Measurements from ENCODE around the gene SCD.

DNA sequence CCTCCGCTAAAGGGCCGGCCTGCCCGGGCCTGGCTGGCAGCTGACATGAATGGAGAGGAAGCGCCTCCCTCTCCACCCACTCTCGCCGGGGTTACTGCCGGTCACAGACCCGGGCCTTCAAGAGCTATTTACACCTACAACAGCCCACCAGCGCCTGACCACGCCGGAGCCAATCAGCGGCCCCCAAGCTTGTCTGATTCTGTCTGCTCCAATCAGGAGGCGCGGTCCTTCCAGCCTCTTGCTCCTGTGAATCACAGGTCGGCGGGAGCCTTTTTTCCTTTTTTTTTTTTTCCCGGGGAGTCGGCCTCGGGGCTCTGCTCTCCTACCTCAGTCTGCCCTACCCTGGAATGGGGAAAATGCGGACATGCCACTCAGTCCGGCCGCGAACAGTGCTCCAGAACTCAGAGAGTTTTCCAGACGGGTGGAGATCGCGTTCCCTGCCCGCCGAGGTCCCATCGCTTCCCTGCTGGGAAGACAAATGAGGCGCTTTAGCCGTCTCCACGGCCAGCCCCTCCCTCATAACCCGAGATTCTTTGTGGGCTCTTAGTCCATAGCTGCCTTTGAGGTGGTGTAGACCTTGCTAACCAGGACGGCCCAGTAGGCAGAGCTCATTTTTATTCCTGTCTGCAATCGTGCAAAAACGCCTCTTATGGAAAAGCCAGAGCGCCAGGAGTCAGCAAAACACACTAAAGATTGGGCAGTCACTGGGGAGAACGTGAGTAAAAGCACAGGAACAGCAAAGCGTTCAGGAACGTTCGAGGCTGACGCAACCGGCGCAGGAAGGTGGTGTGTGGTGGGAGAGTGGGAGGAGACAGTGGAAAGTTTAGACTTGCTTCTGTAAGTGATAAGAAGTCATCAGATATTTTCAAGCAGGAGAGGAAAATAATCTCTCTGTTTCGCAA is 26.5 kb downstream of the SCD start:
- TF ChIP-seq ZC3H13 (CRISPR knock-in tag; IDR thresholded peaks at IDR 0.05) (peak; percentile 83), KDM3A (CRISPR knock-in tag; IDR thresholded peaks at IDR 0.05; ENCODE audit: low read depth) (no peak), ZNF263 (CRISPR knock-in tag; IDR thresholded peaks at IDR 0.05) (no peak; the same call in 1 of the 2 replicates), KLF9 (CRISPR knock-in tag; IDR thresholded peaks at IDR 0.05; ENCODE audit: low read depth) (0 out of 2 replicates have a peak, but pooled peaks have one; percentile 26), KAT2B (IDR thresholded peaks at IDR 0.05; ENCODE audit: borderline replicate concordance, low read depth, low read length) (no peak), MXI1 (IDR thresholded peaks at IDR 0.05; ENCODE audit: borderline replicate concordance, low read depth, low read length) (no peak; the same call in 2 of the 3 replicates), CC2D1A (CRISPR knock-in tag; IDR thresholded peaks at IDR 0.05) (0 out of 2 replicates have a peak, but pooled peaks have one; percentile 73), SUZ12 (IDR thresholded peaks at IDR 0.05; ENCODE audit: low read depth, low read length) (no peak)
- TF ChIP-seq, protein P1, sequence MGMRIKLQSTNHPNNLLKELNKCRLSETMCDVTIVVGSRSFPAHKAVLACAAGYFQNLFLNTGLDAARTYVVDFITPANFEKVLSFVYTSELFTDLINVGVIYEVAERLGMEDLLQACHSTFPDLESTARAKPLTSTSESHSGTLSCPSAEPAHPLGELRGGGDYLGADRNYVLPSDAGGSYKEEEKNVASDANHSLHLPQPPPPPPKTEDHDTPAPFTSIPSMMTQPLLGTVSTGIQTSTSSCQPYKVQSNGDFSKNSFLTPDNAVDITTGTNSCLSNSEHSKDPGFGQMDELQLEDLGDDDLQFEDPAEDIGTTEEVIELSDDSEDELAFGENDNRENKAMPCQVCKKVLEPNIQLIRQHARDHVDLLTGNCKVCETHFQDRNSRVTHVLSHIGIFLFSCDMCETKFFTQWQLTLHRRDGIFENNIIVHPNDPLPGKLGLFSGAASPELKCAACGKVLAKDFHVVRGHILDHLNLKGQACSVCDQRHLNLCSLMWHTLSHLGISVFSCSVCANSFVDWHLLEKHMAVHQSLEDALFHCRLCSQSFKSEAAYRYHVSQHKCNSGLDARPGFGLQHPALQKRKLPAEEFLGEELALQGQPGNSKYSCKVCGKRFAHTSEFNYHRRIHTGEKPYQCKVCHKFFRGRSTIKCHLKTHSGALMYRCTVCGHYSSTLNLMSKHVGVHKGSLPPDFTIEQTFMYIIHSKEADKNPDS (CRISPR knock-in tag; IDR thresholded peaks at IDR 0.05) = 0 out of 2 replicates have a peak, but pooled peaks have one; percentile 24
- TF ChIP-seq, protein P2, sequence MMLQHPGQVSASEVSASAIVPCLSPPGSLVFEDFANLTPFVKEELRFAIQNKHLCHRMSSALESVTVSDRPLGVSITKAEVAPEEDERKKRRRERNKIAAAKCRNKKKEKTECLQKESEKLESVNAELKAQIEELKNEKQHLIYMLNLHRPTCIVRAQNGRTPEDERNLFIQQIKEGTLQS (CRISPR knock-in tag; IDR thresholded peaks at IDR 0.05) = peak; percentile 95
- TF ChIP-seq, protein P3, sequence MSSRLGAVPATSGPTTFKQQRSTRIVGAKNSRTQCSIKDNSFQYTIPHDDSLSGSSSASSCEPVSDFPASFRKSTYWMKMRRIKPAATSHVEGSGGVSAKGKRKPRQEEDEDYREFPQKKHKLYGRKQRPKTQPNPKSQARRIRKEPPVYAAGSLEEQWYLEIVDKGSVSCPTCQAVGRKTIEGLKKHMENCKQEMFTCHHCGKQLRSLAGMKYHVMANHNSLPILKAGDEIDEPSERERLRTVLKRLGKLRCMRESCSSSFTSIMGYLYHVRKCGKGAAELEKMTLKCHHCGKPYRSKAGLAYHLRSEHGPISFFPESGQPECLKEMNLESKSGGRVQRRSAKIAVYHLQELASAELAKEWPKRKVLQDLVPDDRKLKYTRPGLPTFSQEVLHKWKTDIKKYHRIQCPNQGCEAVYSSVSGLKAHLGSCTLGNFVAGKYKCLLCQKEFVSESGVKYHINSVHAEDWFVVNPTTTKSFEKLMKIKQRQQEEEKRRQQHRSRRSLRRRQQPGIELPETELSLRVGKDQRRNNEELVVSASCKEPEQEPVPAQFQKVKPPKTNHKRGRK (CRISPR knock-in tag; IDR thresholded peaks at IDR 0.05) = no peak
- TF ChIP-seq, protein P4, sequence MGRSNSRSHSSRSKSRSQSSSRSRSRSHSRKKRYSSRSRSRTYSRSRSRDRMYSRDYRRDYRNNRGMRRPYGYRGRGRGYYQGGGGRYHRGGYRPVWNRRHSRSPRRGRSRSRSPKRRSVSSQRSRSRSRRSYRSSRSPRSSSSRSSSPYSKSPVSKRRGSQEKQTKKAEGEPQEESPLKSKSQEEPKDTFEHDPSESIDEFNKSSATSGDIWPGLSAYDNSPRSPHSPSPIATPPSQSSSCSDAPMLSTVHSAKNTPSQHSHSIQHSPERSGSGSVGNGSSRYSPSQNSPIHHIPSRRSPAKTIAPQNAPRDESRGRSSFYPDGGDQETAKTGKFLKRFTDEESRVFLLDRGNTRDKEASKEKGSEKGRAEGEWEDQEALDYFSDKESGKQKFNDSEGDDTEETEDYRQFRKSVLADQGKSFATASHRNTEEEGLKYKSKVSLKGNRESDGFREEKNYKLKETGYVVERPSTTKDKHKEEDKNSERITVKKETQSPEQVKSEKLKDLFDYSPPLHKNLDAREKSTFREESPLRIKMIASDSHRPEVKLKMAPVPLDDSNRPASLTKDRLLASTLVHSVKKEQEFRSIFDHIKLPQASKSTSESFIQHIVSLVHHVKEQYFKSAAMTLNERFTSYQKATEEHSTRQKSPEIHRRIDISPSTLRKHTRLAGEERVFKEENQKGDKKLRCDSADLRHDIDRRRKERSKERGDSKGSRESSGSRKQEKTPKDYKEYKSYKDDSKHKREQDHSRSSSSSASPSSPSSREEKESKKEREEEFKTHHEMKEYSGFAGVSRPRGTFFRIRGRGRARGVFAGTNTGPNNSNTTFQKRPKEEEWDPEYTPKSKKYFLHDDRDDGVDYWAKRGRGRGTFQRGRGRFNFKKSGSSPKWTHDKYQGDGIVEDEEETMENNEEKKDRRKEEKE (IDR thresholded peaks at IDR 0.05) = no peak
- TF ChIP-seq, protein P5, sequence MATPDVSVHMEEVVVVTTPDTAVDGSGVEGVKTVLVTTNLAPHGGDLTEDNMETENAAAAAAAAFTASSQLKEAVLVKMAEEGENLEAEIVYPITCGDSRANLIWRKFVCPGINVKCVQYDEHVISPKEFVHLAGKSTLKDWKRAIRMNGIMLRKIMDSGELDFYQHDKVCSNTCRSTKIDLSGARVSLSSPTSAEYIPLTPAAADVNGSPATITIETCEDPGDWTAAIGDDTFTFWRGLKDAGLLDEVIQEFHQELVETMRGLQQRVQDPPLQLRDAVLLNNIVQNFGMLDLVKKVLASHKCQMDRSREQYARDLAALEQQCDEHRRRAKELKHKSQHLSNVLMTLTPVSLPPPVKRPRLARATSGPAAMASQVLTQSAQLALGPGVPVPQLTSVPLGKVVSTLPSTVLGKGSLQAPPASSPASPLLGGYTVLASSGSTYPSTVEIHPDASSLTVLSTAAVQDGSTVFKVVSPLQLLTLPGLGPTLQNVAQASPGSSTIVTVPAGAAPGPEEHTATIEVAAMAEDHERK (CRISPR knock-in tag; IDR thresholded peaks at IDR 0.05; ENCODE audit: low read depth) = 0 out of 2 replicates have a peak, but pooled peaks have one; percentile 31
